ENCODE data around the gene RAD51B.

The RAD51B gene

GRCh38 chr14:68261092-68261842 lies 441.7 kb downstream of the RAD51B start:
- in situ Hi-C loops (cut with HindIII; ENCODE audit: low pct_ligation_motif_present, low sequenced_read_pairs): no loop called here
- no peaks in the 10 kb centered on the region for H3K36me3 ChIP-seq (replicated peaks)
- TF ChIP-seq, protein P1, sequence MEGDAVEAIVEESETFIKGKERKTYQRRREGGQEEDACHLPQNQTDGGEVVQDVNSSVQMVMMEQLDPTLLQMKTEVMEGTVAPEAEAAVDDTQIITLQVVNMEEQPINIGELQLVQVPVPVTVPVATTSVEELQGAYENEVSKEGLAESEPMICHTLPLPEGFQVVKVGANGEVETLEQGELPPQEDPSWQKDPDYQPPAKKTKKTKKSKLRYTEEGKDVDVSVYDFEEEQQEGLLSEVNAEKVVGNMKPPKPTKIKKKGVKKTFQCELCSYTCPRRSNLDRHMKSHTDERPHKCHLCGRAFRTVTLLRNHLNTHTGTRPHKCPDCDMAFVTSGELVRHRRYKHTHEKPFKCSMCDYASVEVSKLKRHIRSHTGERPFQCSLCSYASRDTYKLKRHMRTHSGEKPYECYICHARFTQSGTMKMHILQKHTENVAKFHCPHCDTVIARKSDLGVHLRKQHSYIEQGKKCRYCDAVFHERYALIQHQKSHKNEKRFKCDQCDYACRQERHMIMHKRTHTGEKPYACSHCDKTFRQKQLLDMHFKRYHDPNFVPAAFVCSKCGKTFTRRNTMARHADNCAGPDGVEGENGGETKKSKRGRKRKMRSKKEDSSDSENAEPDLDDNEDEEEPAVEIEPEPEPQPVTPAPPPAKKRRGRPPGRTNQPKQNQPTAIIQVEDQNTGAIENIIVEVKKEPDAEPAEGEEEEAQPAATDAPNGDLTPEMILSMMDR (IDR thresholded peaks at IDR 0.05; ENCODE audit: low read depth, low read length, missing control alignments): no peak
- H3K27me3 ChIP-seq (replicated peaks): no peaks in the 10 kb centered on the region
- H3K4me3 ChIP-seq (ENCODE audit: low read depth, low read length): no peak overlapping the region
- no peak overlapping the region for H3K27ac ChIP-seq
- no peak for DNase-seq

DNA sequence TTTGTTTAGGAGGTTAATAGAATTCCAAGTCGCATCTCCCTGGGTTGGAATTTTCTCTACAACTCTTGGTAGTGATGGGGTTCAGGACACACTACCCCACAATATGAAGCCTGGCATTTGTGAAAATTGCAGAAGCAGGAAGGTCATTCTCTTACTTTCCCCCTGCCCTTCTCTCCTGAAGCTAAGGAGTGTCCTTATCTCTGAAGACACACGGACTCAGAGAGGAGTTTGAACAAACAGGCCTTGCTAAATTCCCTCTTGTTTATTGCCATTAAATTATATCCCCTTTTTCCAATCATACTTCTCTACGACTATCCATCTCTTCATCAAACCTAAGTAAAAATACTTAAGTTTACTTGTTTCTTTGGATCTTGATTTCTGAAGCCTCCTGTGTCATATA lies 443.0 kb downstream of the RAD51B start:
- H3K36me3 ChIP-seq (replicated peaks): no peaks in the 10 kb centered on the region
- H3K27ac ChIP-seq: no peak overlapping the region
- in situ Hi-C loops (cut with HindIII; ENCODE audit: low pct_ligation_motif_present, low sequenced_read_pairs): no loop called here
- TF ChIP-seq, protein P1 (IDR thresholded peaks at IDR 0.05; ENCODE audit: low read depth, low read length, missing control alignments): no peak
- no peak overlapping the region for H3K4me3 ChIP-seq (ENCODE audit: low read depth, low read length)
- DNase-seq: no peak
- no peaks in the 10 kb centered on the region for H3K27me3 ChIP-seq (replicated peaks)

DNA sequence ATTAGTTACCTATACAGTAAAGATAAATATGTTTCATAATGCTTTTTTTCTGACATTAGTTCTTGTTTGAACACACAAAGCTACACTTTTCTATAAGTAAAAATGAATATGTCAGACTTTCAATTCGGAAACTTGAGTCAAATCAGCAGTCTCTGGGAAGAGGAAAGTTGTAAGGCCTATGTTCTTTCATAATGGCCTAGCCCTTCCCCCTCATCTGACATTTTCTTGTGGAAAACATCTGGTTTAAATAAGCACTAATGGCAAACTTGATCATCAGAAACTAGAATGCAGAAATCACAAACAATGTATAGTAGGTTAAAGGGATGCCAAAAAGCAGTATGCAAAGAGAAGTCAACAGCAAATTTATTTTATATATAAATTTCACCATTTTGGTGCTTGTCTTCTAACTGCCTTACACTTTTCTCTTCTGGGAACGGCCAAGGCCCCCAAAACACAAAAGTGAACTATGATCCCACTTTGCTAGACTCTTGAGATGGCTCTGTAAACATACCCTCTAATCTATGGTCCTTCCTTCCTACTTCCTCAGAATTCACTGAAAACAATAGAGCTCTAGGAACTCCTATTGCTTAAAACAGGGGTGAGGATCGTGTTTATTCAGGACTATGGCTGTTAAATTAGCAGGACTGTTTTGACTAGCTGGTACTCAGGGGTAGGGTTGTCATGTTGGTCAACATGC lies 444.1 kb downstream of the RAD51B start:
- Histone ChIP-seq H3K27me3 (replicated peaks) (no peaks in the 10 kb centered on the region), H3K4me3 (ENCODE audit: low read depth, low read length) (no peak overlapping the region), H3K27ac (no peak overlapping the region), H3K36me3 (replicated peaks) (no peaks in the 10 kb centered on the region)
- in situ Hi-C loops (cut with HindIII; ENCODE audit: low pct_ligation_motif_present, low sequenced_read_pairs): no loop called here
- TF ChIP-seq, protein P1 (IDR thresholded peaks at IDR 0.05; ENCODE audit: low read depth, low read length, missing control alignments): no peak
- DNase-seq: no peak

GRCh38 chr14:68264260-68264569 lies 444.6 kb downstream of the RAD51B start:
- no peak overlapping the region for H3K27ac ChIP-seq
- TF ChIP-seq, protein P1 (IDR thresholded peaks at IDR 0.05; ENCODE audit: low read depth, low read length, missing control alignments): no peak
- no peak for DNase-seq
- no peak overlapping the region for H3K4me3 ChIP-seq (ENCODE audit: low read depth, low read length)
- in situ Hi-C loops (cut with HindIII; ENCODE audit: low pct_ligation_motif_present, low sequenced_read_pairs): no loop called here
- no peaks in the 10 kb centered on the region for H3K36me3 ChIP-seq (replicated peaks)
- H3K27me3 ChIP-seq (replicated peaks): no peaks in the 10 kb centered on the region

GRCh38 chr14:68266998-68267397 lies 447.4 kb downstream of the RAD51B start:
- Histone ChIP-seq H3K27ac (no peak overlapping the region), H3K36me3 (replicated peaks) (no peaks in the 10 kb centered on the region), H3K27me3 (replicated peaks) (no peaks in the 10 kb centered on the region), H3K4me3 (ENCODE audit: low read depth, low read length) (no peak overlapping the region)
- TF ChIP-seq, protein P1 (IDR thresholded peaks at IDR 0.05; ENCODE audit: low read depth, low read length, missing control alignments): no peak
- in situ Hi-C loops (cut with HindIII; ENCODE audit: low pct_ligation_motif_present, low sequenced_read_pairs): no loop called here
- DNase-seq: no peak
